NOMO-1 treated with DMSO at 0.1 percent for 48 hours (cell line): ENCODE results near the gene ASTN1.

Experiments
- DNase-seq: peaks from one replicate; lab custom pipeline; 2025; ENCODE audit not compliant: unreplicated experiment; lab: John Stamatoyannopoulos, UW

The ASTN1 gene

DNA sequence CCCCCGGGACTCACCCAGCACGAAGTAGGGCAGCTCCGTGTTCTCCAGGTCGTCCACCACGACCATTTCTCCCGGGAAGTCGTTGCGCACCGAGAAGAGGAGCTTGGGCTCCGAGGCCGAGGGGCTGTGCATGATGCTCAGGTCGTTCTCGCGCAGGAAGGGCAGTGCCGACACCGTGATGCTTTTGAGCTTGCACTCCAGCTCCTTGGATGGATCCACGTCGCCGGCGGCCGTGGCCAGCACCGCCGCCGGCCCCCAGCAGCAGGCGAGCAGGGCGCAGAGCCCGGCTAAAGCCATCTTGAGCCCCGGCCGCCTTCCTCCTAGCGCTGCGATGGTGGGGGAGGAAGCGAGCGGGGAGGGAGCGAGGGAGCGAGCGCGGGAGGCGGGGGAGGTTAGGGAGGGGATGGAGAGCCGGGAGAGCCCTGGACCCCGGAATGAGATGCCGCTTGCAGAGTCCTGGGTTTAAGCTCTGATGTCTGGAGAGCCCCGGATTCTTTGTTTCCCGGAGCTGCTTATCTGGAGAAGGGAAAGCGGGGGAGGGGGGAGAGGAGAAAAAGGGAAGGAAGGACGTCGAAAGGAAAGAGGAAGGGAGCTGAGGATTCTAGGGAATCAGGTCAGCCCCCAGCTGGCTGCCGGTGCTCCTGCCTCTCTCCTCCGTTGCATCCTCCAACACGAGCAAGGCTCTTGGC, at the start of gene ASTN1:
ASTN1 (minus strand) TSS at position 333 of the 689 bp plus-strand sequence; CDS start at position 297, 36 bp downstream.
- no peak for DNase-seq

DNA sequence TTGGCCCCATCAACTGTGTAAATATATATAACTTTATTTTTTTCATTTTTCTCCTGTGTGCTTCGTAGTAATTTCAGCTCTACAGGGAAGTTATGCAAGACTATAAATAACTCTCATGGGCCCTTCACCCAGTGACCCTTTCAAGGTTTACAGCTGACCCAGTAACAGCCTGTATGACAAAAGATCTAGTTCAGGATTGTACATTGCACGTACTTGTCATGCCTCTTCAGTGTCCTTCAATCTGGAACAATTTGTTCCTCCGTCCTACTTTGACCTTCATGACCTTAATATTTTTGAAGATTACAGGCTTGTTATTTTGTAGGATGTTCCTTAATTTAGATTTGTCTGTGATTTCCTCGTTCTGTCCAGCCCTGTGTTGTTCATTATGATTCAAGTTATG, 46.7 kb upstream of the ASTN1 start:
- no peak for DNase-seq

DNA sequence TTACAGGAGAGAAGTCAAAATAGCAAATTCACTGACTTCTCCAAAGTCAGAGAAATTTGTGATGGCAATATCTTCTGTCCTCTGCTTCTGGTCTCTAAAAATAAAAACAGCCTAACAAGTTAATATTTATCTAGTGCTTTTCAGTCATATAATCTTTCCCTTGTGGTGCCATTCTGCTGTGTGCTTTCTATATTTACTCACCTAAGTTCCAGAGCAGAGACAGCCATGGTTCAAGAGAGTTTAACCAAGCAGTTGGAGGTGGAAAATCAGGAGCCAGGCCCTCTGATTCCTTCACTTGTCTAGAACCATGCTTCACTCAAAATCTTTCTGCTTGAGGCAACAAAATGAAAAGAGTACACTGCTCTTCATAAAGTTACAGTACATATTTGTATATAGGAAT, 45.6 kb upstream of the ASTN1 start:
- no peak for DNase-seq

DNA sequence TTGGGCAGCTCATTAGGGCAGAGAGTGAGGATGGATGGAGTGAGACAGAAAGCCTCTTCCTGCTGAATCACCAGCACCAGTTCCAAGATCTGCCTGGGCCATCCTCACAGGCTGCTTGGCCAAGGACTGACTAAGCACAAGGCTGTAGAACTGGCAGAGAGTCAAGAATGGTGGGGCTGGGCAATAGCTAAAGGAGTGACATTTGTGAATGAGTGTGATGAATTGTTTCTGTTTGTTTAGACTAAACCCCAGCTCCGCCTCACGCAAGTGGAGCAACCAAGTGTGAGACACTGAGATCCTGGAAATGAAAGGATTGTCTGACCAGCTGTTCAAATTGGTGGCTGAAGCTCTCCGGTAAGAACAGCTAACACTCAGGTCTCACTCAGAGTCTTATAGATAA, 44.8 kb upstream of the ASTN1 start:
- DNase-seq = no peak

DNA sequence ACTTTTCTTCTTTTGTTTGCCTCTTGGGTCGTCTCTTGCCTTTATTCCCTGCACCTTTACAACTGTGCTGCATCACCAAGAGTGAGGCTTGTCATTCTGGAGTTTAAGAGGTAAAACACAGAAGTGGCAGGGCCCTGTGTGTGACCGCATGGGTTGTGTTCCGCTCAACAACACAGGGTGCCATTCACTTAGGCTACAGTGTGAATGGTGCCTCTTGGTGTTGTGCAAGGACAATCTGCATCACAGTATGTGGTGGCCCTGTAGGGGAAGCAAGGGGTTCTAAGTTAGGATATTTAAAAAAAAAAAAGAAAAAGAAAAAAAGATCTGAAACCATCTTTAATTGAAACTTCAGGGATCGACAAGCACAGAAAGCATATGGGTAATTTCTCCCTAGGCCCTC, 44.4 kb upstream of the ASTN1 start:
- no peak for DNase-seq

DNA sequence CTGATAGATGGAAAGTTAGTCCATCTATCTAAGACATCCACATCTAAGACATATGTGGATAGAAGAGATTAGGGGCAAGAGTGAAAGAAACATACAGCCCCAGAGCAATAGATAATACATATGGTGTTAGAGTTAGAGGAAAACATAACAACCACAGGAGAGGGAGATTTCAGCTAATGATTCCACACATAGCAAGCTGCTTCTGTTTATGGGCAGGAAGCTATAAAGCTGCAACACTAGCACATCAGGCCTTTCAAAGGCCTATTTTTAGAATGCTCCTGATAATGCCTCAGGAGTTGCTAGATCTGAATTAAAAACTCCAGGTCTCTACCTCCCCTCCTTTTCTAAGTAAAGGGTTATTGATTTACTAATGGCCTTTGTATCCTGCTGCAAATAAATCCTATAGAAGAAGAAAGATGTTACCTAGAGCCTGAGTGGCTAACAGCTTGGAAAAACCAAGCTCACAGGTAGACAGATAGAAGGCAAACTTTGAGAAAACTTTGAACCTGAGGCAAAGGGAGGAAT, 42.4 kb upstream of the ASTN1 start:
- DNase-seq = no peak

DNA sequence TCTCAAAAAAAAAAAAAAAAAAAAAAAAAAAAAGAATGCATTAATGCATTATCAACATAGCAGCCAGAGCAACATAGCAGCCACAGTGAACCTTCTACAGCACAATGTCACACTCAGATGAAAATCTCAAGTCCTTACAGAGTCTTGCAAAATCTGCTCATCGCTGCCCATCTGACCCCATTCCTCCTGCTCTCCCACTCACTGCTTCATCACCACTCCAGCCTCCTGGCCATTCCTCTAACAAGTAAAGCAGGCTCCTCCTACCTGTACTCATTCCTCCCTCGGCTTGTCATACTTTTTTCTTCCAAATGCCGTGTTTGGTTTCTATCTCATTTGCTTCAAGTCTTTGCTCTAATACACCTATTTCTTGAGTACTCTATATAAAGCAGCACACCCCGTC, 35.8 kb upstream of the ASTN1 start:
- no peak for DNase-seq

DNA sequence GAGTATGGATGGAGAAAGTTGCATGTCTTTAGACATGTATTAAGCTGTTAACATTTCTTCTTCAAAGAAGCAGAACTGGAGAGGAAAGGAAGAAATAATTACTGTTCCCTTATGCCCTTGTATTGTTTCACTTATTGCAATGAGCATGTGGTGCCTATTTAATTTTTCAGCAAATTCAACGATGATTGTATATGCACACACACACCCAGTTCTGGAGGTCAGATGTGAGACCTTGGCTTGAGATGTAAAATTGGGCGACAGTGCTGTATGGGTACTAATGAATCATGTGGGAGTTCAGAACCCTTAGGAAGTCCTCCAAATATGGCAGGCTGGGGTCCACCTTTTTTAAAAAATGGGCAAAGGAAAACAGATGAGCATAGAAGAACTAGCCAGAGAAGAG, 33.7 kb upstream of the ASTN1 start:
- DNase-seq = no peak

DNA sequence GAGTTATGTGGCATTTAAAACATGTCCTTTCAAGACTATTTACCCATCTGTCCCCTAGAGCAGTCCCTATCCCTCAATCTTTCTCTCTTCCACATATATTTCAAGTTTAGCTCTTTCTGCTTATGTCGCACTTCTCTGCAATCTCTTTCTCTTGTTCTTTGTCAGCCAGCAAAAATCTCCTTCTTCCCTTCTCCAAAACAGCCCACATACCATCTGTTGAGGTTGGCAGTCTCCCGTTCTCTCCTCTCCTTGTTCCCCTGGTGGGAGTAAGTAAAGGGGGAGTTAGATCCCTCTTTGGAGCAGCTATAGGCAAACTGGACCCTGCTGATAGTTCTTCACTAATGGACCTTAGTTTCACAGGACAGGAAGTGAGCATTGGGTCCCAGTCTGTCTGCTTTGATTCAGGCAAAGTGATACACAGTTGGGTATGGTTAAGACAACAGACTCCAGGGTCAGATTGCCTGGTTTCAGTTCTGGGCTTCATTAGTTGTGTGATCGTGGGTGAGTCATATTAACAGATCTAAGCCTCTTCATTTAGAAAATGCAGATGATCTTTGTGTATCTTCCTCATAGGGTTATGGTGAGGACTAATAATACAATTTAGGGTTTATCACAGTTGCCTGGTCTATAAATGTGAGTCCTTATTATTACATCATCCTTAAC, 25.9 kb upstream of the ASTN1 start:
- DNase-seq = no peak

DNA sequence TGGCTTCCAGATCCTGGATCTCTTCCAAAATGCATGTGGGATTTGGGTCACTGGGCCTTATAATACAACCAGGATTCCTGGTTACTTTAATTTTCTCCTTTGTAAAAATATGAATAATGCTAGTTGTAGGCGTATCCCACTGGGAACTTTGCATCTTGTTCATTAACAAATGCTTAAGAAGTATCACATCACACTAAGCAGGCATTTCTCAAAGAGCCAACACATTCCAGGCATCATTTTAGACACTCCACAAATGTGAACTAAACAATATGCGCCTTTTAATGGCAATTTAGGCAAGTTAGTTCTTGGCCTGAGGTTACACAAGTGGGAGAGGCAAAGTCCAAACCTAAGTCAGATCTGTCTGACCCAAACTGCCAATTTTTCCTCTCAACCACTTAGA, 22.1 kb upstream of the ASTN1 start:
- no peak for DNase-seq

DNA sequence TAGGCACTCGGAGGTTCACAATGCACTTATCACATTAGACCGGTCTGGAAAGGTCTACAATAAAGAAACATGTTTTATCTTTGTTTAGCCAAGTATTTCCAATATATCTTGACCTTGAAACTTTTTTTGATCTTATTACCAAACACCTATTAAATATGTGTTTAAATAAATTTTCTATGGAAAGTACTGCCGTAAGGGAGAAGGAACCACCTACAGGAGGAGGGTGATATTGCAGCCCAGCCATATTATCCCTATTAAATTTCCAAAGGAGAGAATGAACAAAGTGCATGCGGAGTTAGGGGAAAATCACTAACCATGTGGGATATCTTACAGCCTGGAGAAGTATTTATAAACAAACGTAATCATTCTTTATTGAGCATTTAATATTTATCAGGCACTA, 20.7 kb upstream of the ASTN1 start:
- no peak for DNase-seq

DNA sequence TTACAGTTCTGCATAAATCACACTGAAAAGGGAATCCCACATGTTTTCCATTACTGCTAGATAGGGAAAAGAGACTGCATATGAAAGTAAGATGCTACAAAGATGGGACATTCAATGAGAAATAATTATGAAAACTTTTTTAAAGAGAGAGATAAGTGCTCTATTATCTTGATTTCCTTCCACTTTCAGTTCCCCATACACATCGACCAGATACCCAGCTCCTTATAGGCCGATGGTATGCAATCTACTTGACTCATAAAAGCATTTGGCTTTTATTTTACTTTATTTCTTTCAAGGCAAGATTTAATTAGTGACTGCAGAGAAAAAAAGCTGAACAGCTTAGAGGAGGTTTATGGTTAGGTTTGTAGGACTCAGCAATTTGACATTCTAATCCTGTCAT, 19.3 kb upstream of the ASTN1 start:
- DNase-seq = peak; percentile 67

DNA sequence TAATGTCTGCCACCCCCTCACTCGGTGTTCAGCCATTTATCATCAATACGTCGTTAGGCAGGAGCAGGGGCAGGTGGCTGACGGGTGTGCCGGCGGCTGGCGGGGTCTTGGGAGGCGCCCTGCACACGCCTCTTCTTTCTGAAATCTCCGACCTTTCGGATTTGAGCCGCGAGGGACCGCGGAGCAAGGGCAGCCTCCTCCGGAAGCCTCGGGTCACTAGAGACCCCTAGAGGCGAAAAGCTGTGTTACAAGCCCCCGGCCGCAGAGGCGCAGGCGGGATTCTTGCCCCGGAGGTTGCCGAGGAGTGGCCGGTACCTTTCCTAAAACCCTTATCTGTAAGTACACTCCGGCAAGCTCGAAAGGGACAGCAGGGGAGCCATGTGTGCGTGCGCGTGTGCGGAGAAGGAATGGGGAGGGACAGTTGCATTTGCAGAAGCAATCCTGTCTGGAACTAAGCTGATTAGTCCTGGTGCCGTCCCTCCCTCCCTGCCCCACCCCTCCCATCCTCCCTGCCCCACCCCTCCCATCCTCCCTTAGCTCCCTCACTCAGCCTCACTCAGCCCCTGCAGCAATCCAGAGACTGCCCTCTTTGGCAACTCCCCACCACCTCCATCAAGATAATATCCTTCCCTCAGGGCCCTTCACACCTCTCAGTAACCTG, 17.2 kb upstream of the ASTN1 start:
- DNase-seq = peak; percentile 39

DNA sequence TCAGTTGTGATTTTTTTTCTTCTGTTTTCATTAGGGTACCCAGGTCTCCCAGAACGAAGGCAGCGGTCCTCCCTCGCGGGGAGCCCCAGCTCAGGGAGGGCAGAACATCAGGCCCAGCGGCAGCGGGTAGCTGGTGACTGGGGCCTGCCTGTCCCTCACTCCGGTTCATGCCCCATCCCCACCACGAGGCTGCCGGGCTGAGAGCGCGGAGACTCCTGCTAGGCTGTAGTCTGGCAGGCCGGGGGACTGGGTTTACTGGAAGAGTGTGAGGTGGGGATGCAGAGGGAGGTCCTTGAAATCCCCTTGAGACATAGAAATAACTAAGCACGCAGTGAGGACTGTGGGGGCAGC, 16.7 kb upstream of the ASTN1 start:
- DNase-seq = no peak

DNA sequence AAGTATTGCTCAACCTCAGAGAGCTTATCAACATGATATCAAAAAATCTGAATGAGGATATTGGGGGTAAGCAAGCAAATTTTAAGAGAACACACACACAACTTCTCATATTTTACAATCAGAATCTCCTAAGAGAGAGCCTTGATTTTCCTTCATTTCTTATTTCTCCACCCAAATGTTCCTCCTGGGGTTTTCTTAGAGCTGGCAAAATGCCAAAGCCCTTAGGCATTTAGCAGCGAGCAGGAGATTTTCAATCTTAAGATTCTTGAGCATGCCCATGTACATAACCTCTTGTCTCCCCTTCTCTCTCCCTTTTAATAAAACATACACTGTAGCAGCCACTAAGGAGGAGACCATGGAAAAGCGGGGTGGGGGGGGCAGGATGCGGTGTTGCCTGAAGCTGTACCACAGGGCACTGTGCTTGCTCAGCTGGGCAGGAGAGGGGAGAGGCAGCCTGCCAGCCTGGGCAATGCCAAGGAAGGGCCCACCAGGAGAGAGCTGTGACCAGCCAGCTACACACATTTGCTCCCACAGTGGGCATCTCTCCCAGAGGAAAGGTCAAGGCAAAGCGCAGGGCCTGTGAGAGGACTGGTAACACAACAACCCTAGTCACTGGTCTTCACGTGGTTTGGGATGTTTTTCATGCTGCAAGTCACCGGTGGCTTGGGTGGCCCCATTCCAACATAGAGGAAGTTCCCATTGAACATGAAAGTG, 10.6 kb upstream of the ASTN1 start:
- DNase-seq = no peak

DNA sequence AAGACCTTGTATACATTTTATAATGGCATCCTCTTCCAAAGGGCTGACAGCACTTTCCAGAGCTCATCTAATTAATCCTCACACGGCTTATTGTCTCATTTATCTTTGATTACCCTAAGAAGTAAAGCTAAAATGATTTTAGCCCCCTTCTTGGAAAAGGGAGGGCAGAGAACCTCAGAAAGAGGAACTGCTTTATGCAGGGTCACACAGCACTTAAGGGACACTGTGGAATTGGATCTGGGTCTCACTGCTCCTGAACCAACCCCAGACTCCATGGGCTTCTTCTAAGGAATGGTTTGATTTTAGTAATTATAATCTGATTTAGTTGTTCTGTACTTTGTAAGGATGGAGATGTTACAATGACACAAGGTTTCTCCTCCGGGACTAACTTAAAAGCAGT, 9.5 kb upstream of the ASTN1 start:
- DNase-seq = no peak

DNA sequence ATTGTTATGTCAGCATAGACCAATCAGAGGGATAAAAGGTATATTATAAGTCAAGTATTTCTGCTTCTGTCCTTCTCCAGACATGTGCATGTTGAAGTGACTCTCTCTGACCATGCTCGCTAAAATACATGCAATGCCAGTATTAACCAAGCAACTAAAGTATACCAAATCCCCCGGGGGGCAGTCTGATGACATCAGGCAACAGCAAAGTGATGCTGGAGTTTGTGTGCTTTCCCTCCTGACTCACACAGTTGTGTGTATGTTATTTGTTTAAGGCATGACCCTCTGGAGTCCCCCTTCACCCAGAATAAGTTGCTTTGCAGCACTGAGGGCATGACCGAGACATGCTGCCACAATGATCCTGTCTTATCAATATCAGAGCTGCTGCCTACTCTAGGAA, 8.4 kb upstream of the ASTN1 start:
- DNase-seq = no peak

DNA sequence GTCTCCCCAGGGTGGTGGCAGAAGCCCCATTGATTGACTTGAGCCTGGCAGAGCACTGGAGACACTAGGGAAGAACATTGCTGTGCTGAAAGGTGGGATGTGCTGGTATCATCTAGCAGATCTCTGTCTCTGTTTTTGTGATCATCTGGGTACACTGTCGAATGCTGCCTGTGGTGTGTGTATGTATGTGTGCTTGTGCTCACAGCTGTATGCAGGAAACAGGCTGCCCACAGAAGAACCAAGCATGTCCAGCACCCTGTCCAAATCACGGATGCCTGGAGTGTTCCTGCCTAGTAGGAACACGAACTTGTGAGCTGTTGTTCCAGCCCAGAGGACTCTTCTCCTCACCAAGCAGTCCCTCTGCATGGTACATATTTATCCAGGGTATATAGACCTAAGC, 7.8 kb upstream of the ASTN1 start:
- no peak for DNase-seq

DNA sequence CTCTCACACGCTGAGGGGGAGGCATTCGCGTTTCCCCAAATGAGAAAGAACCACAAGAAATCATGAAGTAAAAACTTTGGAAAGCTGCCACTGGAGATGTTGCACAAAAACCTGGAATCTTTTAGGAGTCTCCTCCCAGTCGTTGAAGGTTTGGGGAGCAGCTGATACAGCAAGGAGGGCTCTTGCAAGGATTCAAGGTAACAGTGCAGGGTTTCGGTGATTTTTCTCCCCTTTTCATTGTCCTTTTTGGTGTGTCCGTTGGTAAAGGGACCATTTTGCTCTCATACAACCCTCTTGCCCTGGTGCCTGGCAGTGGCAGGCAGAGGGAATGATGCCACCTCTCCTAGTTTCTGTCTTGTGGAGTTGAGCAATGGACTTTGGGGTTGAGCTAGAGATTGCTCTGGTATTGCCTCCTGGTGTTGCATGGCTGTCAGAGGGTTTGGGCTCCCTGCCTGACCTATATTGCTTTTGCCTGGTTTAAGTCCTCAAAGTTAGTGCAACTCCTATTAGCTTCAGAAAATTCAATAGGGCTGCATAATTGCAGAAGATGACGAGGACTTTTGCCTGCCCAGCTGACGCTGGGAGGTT, 7.1 kb upstream of the ASTN1 start:
- no peak for DNase-seq

DNA sequence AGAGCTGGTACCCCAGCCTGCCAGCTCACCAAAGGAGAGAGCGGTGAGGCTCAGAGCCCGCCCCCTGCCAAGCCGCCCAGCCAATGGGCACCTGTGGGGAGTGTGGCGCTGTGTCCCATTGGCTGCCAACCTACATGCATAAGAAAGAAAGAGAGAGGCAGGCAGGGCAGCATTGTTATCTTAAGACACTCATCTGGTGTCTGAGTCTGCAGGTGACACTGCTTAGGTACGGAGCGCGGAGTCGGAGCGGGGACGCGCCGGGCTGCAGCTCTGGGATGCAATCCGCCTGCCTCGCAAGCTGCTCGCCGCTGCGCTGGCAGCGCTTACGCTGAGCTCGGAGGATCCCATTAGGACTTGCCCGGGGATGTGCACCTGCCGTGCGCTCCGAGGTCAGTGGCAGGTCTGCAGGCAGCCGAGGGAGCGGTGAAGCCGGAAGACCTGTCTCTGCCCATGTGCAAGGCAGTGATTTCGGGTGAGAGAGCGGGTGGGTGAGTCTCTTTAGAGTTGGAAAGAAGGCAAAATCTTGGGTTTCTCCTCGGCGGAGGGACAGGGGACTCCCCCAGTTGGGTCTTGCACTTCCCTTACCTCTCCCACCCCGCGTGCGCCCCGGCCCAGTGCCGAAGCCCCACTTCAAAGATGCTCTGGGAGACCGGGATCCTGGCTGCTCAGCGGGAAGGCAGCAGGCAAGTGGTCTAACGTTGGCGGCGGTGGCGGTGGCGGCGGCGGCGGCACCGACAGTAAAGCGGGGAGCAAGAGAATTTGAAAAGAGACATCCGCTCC, 6.4 kb upstream of the ASTN1 start, which contains the start of gene BRINP2:
BRINP2 (plus strand) TSS at position 203 of the 780 bp plus-strand sequence. CDS start 58,919 bp downstream, outside the sequence.
- no peak for DNase-seq
